ENCODE measurements around the gene IP6K3.

IP6K3 gene

DNA sequence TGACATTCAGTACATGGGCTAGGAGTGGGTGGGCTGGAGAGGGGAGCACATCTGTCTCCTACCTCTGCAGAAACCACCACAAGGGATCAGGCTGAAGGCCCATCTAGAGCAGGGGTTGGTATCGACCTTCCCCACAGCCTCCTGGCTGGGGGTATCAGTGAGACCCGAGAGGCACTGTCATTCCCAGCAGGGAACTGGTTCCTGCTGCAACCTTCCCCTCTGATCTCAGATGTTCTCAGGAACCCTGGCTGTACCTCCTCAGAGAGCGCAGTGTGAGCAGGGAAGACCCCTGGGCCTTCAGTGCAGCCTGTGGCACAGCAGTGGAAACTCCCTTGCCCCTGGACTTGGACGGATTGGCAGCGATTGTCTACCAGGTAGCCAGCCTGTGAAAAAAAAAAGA lies 7.8 kb downstream of the IP6K3 start:
- no peak for DNase-seq

DNA sequence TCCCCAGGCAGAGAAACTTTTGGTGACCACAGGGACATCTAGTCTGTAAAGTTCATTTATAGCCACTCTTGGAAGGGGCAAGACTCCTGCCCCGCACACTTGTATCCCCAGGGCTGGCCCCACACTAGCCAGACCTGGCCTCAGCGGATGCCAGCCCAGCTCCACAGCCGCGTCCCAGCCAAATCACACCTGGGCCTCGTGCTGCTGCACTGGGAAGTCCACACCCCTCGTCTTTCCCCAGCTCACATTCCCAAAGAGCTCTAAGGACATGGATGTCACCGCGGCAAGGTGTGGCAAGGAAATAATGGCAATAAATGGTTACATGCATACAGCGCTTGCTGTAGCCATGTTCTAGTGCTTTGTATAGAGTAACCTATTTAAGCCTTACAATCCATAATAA lies 8.6 kb downstream of the IP6K3 start:
- DNase-seq: no peak

DNA sequence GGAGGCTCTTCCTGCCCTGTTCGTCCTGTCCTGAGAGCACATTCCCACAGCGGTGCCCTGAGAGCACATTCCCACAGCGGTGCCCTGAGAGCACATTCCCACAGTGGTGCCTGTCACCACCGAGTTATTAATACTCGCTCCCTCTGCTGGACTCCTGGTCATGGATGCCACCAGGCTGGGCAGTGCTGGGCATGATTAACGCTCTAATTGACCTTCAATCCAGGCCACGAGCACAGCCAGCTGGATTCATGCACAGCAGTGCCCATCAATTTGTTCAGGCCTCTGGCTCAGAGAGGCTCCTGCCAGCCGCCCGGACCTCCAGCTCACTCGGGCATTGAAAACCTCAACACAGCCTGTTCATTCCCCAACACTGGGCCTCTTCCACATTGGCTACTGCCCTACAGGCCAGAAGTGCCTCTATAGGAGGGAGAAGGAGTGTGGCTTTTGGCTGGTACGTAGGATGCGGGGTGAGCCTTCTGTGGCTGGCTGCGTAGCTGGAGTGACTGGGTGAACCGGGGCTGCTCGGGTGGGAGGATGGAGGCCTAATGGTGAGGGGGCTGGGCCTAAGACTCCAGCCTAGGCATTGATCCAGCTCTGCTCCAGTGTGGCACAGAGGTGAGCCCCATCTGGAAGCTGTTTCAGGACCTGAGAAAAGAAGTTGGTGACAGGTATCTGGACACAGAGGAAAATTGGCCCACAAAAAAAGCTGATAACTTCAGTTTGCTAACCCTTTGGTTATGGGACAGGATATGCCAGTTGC lies 9.3 kb downstream of the IP6K3 start:
- no peak for DNase-seq

DNA sequence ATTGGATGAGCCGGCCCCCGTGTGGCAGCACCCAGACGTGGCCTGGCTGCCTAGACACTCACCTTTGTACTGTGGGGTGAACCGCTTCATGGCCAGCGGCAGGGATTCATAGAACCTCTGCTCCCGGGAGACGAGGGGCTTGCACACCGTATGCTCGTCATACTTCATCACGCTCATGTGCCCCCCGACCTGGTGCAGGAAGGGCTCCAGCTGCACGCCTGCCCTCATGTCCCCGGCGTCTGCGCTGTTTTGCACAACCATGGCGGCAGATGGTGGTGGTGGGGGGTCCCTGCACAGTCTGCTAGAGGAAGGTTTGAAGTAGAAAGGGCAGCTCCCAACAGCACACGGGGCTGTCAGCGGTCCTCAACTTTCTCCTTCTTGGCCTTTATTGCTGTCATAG lies 11.5 kb downstream of the IP6K3 start:
- no peak for DNase-seq

DNA sequence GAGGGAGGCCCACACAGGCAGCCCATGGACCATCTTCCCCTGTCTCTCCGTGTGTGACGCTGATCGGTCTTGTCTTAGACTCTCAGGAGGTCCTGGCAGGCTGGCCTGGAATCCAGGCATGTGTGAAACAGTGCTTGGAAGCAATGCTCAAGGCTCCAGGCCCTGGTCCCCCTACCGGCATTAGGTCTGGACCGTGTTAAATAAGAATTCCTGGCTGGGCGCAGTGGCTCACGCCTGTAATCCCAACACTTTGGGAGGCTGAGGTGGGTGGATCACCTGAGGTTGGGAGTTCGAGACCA lies 13.0 kb downstream of the IP6K3 start:
- DNase-seq: no peak

DNA sequence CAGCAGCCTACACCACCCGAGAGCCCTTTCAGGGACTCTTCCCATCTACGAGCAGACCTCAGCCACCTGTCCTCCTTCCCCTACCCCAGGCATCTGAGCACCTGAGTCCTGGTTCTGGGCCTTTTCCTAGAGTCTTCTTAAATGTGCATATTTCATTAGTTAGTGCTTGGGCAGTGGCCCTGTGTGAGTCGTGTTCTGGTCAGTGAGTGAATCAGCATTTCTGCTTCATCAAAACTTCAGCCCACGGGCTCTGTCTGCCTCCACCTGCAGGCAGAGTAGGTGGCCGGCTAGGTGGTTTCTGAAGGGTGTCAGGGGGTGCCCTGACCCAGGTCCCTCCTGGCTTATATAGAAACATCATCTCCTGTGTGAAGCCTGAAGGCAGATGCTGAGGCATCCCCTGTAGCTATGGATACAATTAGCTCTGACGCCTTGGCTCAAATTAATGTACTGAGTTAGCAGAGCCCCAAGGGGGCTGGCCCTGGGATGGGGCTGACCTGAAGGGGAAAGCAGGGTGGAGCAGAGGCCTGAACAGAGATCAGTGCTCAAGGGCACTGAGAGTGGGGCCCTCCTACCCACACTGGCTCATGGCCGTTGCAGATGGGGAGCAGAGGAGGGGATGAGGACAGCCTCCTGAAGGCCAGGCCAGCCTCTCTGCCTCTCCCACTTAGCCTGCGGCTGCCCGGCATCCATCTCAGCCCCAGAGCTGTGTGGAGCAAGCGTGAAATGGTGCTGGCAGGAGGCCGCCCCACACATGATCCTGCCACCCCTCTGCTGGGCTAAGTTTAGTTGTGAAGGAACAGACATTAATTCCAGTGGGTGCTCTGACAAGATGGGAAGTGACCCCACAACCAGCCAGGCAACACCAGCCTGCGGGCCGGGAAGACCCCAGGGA lies 13.6 kb downstream of the IP6K3 start:
- no peak for DNase-seq

DNA sequence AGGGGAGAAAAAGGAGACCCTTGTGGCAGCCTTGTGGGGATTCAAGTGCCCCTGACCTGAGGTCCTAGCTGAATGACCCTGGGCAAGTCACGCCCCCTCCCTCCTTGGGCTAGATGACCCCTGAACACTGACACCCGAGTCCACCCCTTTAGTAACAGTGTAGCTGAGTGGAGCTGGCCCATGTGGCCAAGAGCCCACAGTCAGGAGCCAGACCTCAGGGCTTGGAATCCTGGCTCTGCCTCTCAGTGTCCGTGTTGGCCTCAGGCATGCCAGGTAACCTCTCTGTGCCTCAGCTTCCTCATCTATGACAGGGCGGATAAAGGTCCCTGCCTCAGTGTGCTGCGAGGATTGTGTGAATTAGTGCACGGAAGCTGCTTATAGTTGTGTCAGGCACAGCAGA lies 14.3 kb downstream of the IP6K3 start:
- no peak for DNase-seq

DNA sequence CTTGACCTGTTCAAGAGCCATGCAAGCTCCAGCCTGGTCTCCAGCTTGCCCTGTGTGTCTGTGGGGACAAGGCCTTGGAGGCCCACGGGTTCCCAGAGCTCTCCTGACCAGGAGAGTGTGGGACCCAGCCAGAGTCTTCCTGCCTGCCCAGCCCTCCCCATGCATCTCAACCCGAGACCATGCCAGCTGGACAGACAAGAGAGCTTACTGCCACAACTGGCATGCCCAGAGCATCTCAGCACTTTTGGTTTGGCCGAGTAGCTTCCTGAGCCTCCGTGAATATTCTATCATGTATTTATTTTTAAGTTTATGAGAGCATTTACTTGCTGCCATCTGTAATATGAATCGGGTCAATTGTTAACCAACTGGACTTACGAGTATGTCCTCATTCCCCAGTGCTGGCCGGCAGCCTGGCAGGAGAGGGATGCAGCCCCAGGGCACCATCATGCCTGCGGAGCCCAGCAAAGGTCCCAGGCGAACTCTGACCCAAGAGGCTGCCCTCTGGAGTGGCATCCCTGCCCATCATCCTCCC lies 14.9 kb downstream of the IP6K3 start:
- DNase-seq: no peak

DNA sequence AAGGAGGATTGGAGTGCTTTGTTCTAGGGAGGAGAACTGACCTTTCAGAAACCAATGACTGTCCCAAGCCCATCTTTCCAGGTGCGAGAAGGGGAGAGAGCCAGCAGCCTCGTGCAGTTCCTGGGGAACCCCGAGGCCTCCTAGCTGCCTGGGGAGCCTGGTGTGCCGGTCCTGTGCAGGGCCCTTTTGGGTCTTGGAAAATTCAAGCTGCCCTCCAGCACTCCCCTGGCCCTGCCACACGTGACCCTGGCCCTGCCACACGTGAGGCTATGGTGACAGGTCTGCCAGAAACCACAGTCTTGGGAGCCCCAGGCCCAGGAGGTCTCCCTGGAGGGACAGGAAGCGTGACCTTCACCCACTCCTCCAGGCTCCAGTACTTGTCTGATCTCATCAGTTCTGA lies 15.7 kb downstream of the IP6K3 start:
- no peak for DNase-seq

DNA sequence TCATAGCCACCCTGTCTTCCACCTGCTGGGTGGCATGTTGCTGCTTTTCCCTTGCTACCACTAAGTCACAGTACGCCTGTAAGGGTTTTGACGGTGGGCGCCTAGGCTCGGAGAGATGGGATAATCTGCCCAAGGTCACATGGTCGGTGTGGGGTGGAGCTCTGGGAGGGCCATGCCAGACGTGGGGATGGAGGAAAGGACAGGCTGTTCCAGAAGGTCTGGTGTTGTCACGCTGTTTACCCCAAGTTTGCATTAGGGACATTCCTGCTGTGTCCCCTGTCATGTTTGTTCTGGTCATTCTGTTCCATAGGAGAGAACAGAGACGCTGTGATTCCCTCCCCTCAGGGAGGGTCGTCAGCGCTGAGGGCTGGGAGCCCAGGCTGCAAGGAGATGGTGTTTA lies 16.1 kb downstream of the IP6K3 start:
- no peak for DNase-seq

DNA sequence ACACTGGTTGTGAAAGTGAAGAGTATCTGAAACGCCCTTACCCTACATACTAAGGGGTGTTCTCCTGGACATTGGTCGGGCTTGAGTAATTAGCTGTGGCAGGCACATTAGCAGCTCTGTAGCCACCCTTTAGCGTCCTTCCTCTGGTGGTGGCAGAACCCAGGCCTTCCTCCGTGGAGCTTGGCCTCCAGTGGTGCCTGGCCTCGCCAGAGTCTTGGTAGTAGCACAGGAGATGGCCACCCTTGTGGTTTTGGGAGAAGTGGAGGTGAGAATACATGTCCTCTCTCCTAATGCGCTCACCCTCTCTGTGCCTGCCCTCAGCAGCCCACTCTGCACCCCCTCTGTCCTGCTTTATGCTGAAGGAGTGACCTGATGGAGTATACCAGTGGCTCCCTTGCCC lies 17.6 kb downstream of the IP6K3 start:
- DNase-seq: no peak

DNA sequence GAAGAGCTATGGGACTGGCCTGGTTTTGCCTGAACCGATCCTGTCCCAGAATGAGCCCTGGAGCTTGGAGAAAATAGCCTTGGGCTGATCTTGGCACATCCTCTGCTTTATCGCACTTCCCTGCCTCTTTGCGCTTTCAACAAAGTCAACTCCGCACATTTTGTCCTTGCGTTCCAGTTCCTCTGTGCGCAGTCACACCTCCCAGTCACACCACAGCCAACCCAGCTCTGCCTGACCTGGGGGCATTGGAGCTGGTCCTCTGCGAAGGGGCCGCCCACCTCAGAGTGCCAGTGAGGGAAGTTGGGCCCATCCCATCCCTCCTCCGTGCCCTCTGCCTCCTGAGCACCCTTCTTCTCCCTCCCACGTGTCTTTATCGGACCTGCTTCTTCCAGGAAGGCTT lies 18.3 kb downstream of the IP6K3 start:
- DNase-seq: no peak

DNA sequence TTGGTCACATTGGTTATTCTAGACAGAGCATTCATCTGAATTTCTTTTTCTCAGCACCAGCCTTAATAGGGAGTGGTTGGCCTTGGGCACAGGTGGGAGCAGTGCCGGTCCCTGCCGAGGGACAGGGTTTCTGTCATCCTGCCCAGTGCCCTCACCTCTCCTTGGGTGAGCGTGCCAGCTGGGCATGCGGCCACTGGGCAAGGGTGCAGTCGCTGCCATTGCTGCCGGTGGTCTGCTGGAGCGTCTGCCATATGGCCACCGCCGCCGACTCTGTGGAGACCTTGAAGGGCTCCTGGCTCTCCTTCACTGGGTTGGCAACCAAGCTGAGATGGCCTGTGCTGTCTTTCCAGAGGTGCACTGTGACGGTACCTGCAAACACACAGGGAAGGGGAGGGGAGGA lies 18.8 kb downstream of the IP6K3 start:
- no peak for DNase-seq

DNA sequence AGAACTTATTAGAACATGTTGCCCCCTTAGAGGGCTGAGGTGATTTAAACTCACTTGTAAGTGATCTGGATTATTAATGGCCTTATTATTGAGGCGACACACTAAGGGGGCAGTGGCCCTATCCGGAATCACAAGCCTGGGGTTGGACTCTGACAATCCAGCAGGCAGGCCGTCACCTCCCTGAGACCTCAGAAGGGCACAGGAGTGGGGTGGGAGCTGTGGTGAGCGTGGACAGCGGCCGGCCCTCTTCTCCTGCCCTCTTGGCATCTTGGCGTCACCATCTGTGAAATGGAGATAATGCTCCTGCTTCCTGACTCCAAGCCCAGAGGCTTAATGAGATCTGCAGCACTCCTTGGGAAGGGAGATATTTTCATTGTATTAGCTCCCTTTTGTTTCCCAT lies 19.6 kb downstream of the IP6K3 start:
- no peak for DNase-seq

DNA sequence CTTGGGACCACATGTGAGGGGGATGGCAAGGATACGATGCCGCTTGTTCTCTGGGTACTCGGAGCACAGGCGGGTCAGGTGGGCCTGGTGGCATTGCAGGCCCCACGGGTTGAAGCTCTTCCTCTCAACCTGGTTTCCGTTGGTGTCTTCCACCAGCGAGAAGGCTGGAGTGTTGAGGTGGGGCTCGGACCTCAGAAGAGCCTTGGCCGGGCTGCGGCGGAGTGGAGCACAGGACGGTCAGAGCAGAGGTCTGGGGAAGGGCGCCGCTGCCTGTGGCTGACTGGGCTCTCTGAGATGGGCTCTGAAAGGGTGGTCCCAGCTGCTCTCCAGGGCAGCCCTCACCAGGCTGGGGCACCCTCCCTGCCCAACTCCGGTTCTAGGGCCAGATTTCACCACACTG lies 20.0 kb downstream of the IP6K3 start:
- no peak for DNase-seq

DNA sequence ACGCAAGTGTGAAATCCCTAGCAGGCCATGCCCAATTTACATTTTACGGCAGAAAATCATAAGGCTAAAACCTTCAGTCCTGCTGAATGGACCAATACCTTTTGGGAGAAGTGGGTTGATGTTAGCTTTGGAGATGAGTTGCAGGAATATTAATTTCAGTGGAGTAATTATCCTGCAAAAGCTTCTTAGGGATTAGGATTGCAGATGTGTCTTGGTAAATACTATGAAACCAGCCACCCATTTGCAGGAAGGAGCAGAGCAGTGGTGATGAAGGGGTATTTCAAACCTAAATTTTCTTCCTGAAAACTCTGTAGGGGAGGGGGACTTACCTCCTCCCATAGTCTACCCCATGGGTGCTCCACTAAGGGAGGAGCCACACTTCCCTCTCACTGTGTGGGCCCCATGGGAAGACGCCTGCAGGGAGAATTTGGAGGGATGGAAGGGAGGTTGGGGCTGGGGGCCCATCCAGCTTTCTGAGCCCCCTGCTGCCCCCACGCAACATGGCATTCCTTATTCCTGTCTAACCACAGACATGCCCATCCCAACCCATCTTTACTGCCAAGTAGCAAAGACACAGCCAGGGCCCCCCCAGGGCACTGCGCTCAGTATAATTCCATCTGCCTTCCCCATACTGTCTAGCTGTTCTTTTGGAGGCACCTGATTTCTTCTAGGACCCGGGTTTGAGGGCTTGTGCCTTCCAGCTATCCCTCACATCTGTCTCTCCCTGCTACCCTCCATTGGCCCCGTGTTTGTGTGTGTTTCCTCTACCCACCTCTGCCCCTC lies 20.6 kb downstream of the IP6K3 start:
- DNase-seq: no peak

DNA sequence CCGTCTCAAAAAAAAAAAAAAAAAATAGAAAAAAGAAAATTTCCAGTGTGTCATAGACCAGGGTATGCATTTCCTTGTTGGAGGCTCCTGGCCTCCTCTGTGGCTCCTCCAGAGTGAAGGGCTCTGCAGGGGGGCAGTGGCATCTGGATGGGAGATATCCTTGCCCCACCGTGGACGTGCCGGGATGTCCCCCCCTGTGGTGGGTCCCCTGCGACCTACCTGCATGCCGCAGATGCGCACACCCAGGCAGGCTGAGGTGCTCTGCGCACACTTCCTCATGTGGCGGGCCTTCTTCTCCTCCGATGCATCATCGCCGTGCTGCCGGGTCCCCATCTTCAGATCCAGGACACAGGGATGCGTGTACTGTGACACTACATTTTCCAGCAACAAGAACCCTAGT lies 21.5 kb downstream of the IP6K3 start:
- no peak for DNase-seq

DNA sequence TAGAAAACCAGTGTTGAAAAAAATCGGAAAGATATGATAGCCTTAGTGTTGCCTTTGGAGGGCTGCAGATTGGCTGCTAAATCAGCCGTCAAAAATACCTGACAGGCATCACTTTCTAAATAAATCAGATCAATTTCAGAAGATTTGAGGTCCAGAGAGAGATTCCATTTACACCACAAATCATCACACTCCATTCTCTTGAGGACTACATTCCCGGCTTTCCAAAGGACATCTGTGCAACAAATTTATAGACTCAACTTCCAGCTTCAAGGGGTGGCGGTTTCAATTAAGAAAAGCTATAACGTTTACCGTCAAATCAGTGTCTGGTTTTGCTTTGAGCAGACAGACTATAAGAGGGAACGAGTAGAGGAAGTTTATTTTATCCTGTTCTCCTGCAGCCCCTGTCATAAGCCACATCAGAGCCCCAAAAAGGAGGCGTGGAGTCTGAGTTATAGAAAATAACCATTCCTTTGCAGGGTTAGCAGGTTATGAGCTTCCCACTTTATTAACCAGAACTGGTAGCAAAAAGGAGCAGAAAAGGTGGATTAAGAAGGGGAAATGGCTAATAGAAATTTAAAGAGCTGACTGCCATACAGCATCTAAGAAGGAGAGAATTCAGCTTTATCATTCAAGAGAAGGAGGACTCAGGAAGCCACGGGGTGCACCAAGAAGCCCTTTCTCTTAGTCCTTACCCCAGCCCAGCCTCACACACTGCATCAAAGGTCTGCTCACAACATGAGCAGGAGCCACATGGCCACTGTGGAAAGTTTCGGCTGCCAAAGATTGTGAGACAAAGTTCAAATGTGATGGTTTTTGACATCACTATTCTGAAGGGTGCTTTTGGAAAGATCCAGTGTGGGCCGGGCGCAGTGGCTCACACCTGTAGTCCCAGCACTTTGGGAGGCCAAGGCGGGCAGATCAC lies 22.3 kb downstream of the IP6K3 start:
- DNase-seq: no peak

DNA sequence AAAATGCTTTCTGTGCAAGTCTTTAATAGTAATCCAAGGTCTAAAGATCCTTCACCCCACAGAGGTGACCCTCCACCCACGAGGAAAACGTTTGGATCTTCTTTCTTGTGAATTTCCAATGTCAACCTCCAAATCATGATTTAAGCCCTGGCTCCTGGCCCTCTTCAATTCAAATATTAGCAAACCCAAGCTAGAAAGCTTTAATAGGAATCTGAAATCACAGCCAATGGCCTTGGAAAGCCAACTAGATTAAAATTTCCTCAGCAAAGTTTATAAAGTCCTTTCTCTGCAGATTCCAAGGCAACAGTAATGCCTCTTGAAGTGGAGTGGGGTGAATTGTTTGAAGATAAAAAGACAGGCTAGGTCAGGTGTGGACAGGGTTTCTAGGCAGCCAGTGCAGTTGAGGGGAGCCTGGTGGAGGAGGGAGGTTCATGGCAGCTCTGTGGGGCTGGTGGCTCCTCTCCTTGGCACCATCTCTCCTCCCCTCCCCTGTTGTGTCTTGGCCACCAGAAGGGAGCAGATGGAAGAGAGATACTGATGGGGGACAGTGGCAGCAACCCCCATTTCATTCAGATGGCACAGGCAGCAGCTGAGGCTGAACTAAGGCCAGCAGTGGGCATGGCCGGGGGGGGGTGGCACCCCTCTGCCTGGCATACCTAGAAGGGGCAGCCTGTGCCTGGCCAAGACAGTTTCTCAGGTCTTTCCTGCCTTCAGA lies 23.2 kb downstream of the IP6K3 start:
- no peak for DNase-seq

DNA sequence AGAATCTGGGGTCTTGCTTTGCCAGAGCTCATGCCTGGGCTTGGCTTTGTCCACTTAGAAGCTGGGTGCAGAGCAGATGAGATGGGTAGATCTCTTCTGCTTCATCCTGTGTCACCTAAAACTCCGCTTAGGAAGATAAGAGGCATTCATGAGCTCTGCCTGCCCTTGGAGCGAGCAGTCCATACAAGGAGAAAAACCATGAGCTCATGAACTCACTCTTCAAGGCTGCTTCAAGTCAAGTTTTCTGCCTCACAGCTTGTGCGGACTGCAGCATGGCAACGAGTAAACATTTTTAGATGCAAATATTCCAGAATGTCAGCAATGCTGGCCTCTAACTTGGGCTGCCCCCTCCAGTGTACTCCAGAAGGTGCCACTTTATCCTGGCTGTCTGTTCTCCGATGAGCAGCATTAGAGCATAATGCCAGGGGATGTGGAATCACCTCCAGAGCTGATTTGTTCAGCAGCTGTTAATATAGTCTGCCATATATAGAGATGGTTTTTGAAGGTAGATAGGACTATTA lies 24.5 kb downstream of the IP6K3 start:
- no peak for DNase-seq

DNA sequence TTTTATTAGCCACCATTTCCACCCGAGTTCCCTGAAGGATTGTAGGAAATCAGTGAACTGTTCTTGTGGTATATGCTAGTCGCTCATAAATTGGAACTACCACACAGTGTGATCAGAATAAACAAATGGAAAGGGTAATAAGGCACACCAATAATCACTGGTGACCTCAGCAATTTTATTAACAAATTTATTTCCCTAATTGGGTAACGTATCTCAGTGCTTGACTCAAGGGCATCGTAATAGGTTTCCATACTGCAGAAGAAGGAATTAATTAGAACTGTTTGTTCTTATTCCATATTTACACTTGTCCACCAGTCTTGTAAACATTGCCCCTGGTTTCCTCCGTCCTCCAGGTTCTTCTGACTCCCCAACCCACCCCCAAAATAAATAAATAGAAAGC lies 25.2 kb downstream of the IP6K3 start:
- no peak for DNase-seq

DNA sequence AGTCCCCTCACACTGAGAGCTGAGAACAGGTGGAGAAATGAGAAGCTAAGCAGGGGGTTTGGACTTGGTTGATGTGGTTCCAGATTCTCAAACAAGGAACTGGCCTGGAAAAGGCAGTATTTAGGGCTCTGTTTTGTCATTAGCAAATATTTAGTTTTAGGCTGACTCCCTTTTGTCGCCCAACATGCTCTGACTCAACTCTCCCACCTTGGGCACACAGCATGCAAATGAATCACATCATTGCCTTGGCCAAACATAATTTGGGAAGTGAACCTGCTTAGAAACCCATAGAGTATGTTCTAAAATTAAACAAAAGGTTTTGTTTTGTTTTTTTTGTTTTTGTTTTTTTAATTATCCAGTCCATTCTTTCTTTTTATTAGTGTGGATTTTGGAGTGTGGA lies 25.7 kb downstream of the IP6K3 start:
- DNase-seq: no peak

Data from SHP77 (cell line).